ENCODE data around the gene PKM. TPM values are rescaled to one million over a fixed set of nuclear protein-coding genes. Genes with fewer than 3 reads are reported as not detected.

Gene PKM
- total RNA-seq, 6 donors from 2014 or later: 278 to 569 (median 393) TPM

DNA sequence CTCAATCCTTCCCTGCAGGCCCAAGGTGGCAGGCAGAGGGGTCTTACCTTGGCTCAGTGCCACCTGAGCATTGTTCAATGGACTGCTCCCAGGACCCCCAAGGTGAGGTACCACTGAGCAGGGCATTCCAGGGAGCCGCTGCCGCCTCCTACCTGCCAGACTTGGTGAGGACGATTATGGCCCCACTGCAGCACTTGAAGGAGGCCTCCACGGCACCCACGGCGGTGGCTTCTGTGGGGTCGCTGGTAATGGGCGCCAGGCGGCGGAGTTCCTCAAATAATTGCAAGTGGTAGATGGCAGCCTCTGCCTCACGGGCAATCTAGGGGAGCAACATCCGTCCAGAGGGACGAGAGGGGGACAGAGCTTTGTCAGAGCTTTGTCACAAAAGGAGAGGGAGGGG, 28.7 kb downstream of the PKM start:
- Histone ChIP-seq H3K36me3 (peaks cover 49 to 91% (median 86%) of the 10 kb centered on the region in 4 donors), H3K4me3 (no peak overlapping the region), H3K27ac (peak overlapping the region in 1 of 4 donors; percentile 23), H3K27me3 (no peaks in the 10 kb centered on the region), H3K9me3 (no peaks in the 10 kb centered on the region), H3K4me1 (peaks cover 9 to 38% (median 17%) of the 10 kb centered on the region in 4 donors)
- TF ChIP-seq, protein P1, sequence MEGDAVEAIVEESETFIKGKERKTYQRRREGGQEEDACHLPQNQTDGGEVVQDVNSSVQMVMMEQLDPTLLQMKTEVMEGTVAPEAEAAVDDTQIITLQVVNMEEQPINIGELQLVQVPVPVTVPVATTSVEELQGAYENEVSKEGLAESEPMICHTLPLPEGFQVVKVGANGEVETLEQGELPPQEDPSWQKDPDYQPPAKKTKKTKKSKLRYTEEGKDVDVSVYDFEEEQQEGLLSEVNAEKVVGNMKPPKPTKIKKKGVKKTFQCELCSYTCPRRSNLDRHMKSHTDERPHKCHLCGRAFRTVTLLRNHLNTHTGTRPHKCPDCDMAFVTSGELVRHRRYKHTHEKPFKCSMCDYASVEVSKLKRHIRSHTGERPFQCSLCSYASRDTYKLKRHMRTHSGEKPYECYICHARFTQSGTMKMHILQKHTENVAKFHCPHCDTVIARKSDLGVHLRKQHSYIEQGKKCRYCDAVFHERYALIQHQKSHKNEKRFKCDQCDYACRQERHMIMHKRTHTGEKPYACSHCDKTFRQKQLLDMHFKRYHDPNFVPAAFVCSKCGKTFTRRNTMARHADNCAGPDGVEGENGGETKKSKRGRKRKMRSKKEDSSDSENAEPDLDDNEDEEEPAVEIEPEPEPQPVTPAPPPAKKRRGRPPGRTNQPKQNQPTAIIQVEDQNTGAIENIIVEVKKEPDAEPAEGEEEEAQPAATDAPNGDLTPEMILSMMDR (IDR thresholded peaks at IDR 0.05): no peak
- TF ChIP-seq POLR2AphosphoS5 (IDR thresholded peaks at IDR 0.05): no peak
- TF ChIP-seq POLR2A (IDR thresholded peaks at IDR 0.05): no peak
- no peak for TF ChIP-seq EP300 (IDR thresholded peaks at IDR 0.05)
- WGBS, 2 donors: 93 to 99% methylated on average over 9 to 13 of the region's 13 CpGs
- no peak for ATAC-seq (ENCODE audit: low FRiP score in 2 of 2)
- no peak for DNase-seq

DNA sequence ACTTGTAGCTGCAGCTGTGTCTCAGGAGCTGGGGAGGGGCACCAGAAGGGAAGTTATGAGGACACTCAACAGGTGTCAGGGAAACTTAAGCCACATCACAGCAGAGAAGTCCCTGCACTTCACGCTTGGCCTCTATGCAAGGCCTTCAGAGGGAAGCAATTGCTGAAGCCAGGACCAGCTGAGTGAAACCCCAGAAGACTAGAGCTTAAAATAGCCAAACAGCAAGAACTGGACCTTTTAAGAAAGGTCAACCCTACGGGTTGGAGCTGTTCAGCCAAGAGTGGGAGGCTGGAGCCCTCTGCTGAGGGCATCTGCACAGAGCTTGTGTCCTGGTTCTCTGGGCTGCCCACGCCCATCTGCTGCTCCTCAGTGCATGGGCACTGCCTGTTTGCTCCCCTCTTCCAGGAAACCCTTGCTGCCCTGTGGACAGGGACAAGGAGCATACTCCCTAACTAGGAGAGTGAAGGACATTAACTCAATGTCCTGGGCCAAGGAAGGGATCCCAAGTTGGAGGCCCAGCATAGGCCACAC, 29.5 kb downstream of the PKM start:
- Histone ChIP-seq H3K36me3 (peaks cover 42 to 82% (median 78%) of the 10 kb centered on the region in 4 donors), H3K4me3 (no peak overlapping the region), H3K9me3 (no peaks in the 10 kb centered on the region), H3K27ac (no peak overlapping the region), H3K27me3 (no peaks in the 10 kb centered on the region), H3K4me1 (peaks cover 9 to 45% (median 22%) of the 10 kb centered on the region in 4 donors)
- 80 to 88% methylated on average over 2 to 3 of the region's 3 CpGs for WGBS, 2 donors
- ATAC-seq (ENCODE audit: low FRiP score in 2 of 2): no peak
- no peak for DNase-seq
- TF ChIP-seq, protein P1 (IDR thresholded peaks at IDR 0.05): no peak
- TF ChIP-seq EP300 (IDR thresholded peaks at IDR 0.05) (no peak), POLR2AphosphoS5 (IDR thresholded peaks at IDR 0.05) (no peak), POLR2A (IDR thresholded peaks at IDR 0.05) (no peak)

DNA sequence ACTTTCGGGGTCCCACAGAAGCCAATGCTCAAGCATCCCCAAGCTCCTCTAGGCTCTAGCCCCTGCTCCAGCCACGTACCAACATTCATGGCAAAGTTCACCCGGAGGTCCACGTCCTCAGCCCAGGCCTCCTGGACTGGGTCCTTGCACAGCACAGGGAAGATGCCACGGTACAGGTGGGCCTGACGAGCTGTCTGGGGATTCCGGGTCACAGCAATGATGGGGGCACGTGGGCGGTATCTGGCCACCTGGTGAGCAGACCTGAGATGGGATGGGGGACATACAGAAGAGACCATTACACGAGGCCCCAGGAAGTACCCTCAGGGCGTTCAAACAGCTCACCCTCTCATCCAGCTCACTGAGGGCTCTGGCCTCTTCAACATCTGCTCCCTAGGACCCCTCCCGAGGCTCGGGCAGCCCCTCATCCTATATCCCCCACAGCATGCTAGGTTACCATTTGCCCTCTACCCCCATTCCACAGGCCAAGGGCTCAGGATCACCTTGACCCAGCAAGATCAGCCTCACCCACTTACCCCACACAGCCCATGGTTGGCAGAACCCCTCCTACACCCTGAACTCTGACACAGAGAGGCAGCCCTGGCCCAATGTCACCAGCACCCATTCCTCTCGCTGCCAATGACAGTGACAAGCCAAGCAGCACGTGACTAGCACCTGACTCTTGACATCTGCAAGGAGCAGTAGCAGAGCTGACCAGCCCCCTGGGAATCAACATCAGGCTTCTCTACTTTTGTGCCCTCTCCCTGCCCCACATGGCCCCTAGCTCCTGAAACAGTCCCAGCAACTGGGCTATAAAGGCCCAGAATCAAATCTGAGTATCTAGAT, 30.4 kb downstream of the PKM start:
- no peak for ATAC-seq (ENCODE audit: low FRiP score in 2 of 2)
- WGBS, 2 donors: 90 to 92% methylated on average over 8 to 15 of the region's 15 CpGs
- Histone ChIP-seq H3K4me3 (no peak overlapping the region), H3K27me3 (no peaks in the 10 kb centered on the region), H3K36me3 (peaks cover 39 to 74% (median 70%) of the 10 kb centered on the region in 4 donors), H3K4me1 (peaks cover 10 to 53% (median 26%) of the 10 kb centered on the region in 4 donors), H3K9me3 (no peaks in the 10 kb centered on the region), H3K27ac (peak overlapping the region in 1 of 4 donors; percentile 17)
- TF ChIP-seq, protein P1 (IDR thresholded peaks at IDR 0.05): no peak
- no peak for TF ChIP-seq POLR2AphosphoS5 (IDR thresholded peaks at IDR 0.05)
- TF ChIP-seq EP300 (IDR thresholded peaks at IDR 0.05): no peak
- TF ChIP-seq POLR2A (IDR thresholded peaks at IDR 0.05): no peak
- DNase-seq: no peak

DNA sequence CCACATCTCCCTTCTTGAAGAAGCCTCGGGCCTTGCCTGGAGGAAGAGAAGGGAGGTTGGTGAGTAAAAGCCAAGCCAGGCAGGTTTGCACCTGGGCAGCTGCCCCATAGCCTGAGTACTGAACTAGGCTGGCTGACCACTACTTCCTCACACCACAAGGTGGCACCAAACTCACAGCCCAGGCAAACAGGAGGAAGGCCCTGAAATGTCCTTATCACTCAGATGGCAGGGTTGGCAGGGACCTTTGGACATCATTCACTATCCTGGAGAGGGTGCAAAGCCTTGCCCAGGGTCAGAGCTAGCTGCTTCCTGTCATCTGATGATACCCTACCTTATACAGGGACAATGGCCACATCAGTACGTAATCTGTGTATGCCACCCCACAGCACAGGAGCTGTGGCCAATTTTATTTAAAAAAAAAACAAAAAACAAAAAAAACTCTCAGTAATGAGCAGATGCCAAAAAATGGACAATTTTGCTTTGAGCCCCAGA, 31.2 kb downstream of the PKM start:
- H3K27ac ChIP-seq: peak overlapping the region in 3 of 4 donors; percentile 48 to 69 (median 58)
- H3K9me3 ChIP-seq: no peaks in the 10 kb centered on the region
- H3K27me3 ChIP-seq: no peaks in the 10 kb centered on the region
- H3K36me3 ChIP-seq: peaks cover 36 to 65% (median 62%) of the 10 kb centered on the region in 4 donors
- H3K4me1 ChIP-seq: peaks cover 14 to 62% (median 29%) of the 10 kb centered on the region in 4 donors
- ATAC-seq (ENCODE audit: low FRiP score in 2 of 2) (peak; percentile 77 to 86), DNase-seq (peak in 1 of 2 donors; percentile 85)
- no peak for TF ChIP-seq POLR2AphosphoS5 (IDR thresholded peaks at IDR 0.05)
- TF ChIP-seq EP300 (IDR thresholded peaks at IDR 0.05): no peak
- TF ChIP-seq, protein P1 (IDR thresholded peaks at IDR 0.05): peak; percentile 79 to 95 (median 88)
- TF ChIP-seq POLR2A (IDR thresholded peaks at IDR 0.05): no peak
- H3K4me3 ChIP-seq: no peak overlapping the region
- WGBS, 2 donors: 51 to 53% methylated on average over 2 of the region's 2 CpGs

Measured in upper lobe of left lung (tissue), 6 donors.